HG02610 (cell line): ENCODE measurements around the gene ANKAR.
"Not testable (repeated sequence)": the region's sequence is repeated elsewhere in the genome, so short reads cannot be mapped to it uniquely, and the experiment has no call there.

Experiments
- ATAC-seq: cut with Tn5 transposase; IDR thresholded peaks from one replicate; pipeline ENCODE4 v1.9.1; 2021; ENCODE audit warnings: mild to moderate bottlenecking, moderate library complexity; ENCODE audit not compliant: unreplicated experiment

The ANKAR gene

DNA sequence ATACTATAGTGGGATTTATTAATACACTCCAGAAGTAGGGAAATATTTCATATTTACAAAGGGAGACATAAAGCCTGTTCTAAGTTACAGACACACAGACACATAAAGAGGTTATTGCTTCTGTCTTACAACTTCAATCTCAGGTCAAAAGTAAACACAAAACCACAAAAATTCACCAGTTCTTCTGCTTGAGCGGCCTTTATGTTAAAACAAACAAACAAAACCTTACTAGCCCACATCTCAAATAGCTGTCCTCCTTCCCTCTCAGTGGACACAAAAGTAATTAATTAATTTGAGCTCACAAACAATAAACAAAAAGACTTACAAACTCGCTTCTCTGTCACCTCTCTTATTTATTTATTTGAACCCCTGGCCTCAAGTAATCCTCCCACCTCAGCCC, 14.7 kb upstream of the ANKAR start:
- no peak for ATAC-seq

DNA sequence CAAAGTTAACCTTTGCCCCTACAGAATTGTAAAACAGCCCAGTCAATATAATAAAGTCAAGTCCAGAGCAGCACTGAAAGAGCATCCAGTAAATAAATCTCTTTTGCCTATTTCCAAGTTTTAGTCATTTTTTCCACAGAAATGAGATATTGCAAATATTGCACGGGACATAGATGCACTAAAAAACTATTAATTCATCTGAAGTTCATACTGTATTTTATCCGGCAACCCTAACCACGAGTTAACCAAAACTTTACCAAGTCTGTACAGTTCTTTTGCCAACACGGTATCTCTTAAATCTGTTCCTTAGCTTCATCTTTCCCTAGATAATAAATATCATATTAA, 13.7 kb upstream of the ANKAR start:
- no peak for ATAC-seq

DNA sequence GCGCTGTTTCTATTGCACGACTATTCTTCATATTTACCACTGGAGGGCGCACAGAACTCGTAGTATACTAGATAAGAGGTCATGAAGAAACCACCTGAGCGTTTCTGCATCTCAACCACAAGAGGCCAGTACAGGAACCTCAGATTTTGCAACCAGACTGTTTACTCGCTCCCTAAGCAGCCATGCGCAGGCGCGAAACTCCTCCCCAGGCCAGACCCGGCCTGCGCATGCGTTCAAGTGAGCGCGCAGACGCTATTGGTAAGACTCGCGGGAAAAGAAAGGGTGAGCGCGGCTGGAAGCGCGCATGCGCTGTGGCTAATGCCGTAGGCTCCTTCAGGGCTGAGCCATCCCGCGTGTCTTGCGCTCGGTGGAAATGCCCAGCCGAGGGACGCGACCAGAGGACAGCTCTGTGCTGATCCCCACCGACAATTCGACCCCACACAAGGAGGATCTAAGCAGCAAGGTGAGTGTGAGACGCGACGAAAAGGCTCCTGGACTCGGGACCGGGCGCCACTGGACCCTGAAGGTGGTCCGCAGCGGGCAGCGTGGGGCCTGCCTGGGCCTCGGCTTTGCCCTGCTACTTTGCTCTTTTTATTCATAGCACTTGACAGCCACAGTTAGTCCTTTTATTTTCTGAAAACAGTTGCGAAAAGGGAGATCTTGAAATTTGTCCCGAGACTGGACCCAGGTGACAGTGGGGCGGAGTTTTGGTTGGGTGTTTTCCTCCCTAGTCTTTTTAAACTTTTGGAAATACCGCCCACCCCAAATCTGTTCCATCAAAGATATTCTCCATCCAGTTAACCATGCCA, 13.1 kb upstream of the ANKAR start, which contains the start of gene ASNSD1:
ASNSD1 (plus strand) TSS at position 312 of the 809 bp plus-strand sequence. CDS start 4,674 bp downstream, outside the sequence.
- peak; percentile 92 for ATAC-seq

DNA sequence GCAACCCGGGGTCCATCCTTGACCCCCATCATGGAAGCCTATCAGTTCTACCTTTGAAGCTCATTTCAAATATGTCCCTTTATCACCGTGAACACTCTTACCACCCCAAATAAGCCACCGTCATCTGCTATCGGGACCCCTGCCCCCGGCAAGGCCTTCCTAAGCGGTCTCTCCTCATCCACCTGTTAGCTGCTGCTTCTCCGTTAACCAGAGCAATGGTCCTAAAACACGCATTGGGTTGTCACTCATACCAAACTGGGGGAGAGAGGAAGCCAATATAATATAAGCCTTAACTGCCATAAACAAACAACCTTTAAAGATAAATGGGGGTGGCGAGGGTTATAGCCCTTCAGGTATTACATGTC, 12.5 kb upstream of the ANKAR start:
- ATAC-seq: no peak

DNA sequence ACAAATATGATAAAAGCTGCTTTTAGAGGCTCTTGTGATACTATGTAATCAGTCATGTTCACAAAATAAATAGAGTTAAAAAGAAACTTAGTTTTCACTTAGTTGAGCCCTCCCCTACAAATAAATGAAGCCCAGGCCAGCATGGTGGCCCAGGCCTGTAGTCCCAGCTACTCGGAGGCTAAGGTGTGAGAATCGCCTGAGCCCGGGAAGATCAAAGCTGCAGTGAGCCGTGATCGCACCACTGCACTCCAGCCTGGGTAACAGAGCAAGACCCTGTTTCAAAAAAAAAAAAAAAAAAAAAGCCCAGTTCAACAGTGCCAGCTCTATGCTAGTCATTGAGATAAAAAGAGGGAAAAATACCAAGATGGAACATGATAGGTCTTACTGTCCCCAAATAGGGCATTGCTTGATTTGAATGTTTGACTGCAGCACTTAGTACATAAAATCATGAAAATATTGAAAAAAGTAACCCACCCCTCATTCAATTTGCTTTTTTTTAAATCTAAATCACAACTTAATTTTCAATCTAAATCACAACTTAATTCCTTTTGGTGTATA, 11.7 kb upstream of the ANKAR start:
- no peak for ATAC-seq

DNA sequence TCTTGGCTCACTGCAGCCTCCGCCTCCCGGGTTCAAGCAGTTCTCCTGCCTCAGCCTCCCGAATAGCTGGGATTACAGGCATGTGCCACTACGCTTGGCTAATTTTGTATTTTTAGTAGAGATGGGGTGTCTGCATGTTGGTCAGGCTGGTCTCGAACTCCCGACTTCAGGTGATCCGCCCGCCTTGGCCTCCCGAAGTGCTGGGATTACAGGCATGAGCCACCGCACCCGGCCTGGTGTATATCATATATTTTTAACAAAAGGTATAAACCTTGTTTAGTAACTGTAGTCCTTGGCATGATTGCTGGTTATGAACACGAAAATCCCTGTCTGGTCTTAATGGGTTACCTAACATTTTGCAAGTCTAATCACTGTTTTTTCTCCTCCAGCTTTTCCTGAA, 11.2 kb upstream of the ANKAR start:
- not testable (repeated sequence) for ATAC-seq

DNA sequence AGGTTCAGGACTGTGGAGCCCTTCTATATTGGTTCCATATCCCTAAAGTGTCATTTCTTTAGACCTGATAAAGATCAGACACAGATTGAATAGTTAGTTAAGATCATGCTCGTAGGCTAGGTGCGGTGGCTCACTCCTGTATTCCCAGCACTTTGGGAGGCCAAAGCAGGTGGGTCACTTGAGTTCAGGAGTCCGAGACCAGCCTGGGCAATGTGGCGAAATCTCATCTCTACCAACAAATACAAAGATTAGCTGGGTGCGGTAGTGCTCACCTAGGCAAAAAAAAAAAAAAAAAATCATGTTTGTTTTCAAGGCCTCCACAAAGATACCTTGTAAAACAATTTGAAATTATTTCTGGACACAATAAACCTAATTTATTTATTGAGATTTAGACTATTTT, 4.6 kb upstream of the ANKAR start:
- no peak for ATAC-seq

DNA sequence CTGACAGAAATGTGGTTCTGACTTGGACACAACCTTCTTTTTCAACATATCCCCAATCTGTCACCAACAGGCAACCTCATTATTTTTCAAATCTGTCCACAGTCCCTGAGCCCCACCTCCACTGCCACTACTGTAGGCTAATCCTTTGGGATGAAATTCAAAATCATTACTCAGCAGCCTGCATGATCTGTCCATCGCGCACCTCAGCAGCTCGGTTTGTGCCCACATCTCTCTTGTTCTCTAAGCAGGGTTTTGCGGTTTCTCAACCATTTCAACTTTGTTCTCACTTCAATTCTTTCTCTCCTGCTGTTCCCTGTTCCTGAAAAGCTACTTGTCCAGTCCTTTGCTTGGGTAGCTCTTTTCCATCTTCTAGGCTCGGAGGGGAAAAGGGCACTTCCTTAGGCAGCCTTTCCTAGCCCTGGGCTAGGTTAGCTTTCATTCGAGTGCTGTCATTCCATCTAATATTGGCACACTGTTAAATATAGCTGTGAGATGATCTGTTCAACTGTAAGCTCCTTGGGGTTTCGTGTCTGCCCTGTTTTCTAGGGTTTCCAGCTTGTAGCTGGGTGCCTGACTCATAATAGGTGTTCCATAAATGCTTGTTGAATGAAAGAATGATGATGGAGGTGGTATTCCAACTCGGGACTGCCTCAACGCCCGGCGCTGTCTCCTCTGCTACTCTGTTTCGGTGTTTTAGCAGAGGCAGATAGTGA, 653 bp upstream of the ANKAR start:
- ATAC-seq: no peak

DNA sequence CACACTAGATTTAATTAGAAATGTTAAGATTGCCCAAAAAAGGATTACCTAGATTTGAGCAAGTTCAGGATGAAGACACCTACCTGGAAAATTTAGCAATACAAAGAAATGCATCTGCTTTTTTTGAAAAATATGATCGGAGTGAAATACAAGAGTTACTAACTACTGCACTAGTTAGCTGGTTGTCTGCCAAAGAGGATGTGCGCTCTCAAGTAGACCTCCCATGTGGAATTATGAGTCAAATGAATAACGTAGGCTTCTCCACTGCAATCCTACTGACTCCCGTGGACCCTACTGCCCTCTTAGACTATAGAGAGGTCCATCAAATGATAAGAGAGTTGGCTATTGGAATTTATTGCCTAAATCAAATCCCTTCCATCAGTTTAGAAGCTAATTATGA, 2.0 kb downstream of the ANKAR start:
- no peak for ATAC-seq

DNA sequence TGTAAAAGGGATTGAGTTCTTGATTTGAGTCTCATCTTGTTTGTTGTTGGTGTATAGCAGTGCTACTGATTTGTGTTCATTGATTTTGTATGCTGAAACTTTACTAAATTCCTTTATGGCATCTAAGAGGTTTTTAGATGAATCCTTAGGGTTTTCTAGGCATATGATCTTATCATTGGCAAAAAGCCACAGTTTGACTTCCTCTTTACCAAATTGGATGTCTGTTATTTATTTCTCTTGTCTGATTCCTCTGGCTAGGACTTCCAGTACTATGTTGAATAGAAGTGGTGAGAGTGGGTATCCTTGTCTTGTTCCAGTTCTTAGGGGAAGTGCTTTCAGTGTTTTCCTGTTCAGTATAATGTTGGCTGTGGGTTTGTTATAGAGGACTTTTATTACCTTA, 4.8 kb downstream of the ANKAR start:
- no peak for ATAC-seq

DNA sequence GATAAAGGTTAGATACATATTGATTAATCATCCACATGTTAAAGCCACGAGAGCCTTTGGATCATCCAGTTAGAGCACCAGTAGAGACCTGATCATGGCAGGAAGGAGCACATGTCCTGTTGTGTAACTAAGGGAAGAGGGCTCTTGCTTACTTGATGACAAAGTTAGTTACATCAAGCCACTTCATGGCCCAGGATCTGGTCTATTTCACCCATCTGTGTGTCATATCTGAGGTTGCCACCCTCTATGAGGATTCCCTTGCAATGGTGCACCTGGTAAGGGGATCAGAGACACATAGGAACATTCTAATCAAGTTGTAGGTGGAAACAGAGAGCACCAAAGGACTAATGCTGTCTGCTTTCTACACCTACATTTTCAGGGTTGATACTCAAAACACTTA, 6.7 kb downstream of the ANKAR start:
- no peak for ATAC-seq

DNA sequence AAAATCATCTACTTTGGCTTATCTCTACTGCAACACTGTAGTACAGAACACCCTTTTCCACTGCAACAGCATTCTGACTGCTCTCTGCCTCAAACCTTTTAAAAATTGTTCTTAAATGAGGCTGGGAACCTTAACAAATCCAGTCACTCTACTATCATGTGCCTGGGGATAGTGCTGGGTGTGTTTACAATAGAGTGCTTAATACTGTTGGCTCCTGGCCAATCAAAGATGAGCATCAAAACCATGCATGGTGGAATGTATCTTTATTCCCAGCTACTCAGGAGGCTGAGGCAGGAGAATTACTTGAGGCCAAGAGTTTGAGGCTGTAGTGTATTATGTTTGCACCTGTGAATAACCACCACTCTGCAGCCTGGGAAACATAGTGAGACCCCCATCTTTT, 7.4 kb downstream of the ANKAR start:
- no peak for ATAC-seq

DNA sequence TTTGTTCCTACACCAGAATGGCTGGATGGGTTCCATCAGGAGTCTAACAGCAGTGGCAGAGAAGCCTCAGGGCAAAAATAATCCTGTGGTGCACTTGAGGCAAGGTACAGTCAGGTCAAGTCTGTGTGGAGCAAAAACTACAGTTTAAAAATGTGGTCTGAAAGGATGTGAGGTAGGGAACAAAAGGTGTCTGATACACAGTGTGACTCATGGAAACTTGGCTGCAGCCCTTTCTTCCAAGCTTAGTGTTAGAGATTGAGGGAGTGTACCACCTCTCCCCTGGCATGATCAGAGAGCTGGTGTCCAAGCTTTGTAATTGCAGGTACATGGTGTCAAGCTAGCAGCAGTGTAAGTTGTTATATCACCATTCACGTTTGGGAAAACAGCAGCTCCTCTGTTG, 8.9 kb downstream of the ANKAR start:
- no peak for ATAC-seq

DNA sequence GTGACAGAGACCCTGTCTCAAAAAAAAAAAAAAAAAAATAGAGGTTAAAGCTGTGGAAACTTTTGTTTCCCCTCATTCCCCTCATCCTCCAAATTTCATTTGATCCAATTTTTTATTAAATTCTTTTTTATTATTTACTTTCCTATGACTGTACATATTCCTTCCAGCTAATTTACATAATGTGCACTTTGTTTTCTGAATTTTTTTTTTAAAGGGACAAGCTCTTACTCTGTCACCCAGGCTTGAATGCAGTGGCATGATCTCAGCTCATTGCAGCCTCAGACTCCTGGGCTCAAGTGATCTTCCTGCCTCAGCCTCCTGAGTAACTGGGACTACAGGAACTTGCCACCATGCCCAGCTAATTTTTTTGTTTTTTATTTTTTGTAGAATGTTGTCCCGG, 10.3 kb downstream of the ANKAR start:
- ATAC-seq: no peak

DNA sequence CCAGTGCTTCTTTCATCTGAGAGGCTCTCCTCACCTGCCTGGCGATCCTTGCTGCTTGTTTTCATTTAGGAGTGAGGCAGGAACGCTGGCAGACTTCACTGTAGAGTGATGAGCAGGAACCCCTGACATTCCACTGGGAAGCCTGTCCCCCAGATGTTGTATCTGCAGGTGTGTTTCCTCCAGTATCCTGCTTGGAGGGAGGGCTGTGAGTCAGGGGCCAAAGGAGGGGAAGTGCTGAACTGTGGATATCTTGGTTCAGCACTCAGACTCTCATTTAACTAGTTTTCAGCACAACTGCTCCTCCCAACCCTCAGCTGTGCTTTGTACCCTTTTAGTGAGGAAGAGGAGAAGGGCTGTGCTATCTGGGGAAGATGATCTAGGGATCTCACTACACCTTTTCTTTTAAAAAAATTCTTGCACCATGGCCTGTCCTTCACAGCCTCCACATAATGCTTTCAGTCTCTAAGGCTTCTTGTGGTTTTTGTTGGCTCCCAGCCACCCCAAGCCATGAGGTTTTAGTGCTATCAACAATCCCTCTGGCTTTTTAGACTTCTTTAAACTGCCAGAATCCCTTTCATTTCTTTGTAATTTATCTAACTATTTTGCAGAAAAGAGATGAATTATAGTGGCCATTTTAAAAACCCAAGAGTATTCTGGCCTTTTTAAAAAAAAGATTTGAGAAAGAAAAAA, 11.2 kb downstream of the ANKAR start:
- ATAC-seq: peak; percentile 48

DNA sequence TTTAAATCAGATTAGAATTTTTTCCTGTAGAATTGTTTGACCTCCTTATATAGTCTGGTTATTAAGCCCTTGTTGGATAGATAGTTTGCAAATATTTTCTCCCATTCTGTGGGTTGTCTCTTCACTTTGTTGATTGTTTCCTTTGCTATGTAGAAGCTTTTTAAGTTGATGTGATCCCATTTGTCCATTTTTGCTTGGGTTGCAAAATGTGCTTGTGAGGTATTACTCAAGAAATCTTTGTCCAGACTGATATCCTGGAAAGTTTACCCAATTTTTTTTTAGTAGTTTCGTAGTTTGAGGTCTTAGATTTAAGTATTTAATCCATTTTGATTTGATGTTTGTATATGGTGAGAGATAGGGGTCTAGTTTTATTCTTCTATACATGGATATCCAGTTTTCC, 13.3 kb downstream of the ANKAR start:
- ATAC-seq: not testable (repeated sequence)

DNA sequence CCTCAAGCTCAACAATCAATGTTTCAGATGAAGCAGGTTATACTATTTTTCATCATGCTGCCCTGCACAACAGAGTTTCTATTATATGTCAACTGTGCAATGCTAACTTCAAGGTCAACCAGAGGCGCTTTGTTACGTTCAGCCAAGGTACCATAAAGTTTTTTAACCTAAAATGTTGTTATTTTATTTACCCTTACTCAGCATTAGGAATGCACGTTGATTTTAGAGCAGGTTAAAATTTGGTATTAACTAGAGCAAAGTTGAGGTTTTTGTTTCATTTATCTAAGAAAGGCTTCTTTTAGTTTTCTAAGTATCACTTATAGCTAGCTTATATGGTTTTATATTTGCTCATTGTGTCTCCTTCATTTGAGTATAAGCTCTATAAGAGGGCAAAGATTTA, 21.8 kb downstream of the ANKAR start:
- no peak for ATAC-seq

DNA sequence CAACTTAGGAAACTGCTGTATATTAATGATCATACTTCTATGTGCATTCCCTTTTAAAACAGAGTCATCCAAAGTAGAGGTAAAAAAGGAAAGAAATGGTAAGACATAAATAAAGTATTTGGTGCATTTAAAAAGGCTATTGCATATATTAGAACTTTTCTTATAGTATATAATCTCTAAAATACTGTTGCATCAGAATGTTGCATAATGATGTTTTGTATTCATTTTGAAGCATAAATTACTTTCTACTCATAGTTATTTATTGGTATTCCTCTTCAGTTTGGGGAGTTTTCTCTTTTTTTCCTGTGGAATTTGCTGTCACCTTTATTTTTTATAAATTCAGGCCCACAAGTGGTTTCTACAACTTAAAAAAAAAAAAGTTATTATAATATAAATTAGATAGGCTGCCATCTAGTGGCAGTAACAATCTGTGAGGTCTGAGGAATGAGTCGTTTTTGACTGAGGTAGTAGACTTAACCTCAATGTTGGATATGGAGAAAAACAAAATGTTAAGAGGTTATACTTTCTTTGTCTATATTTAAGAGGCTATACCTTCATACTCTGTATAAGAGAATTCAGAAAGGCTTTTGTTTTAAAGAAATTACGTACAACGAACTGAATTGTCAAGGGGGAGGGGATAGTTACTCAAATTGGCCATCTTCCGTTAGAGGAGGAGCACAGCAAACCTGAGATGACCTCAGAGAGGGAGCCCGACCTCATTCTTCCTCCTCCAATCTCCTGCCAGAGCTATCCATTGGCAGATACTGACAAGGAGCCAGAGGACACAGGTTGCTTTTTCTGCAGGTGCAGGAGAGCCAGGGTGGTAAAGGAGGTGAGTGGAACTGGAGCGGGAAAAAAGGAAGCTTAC, 23.8 kb downstream of the ANKAR start:
- no peak for ATAC-seq

DNA sequence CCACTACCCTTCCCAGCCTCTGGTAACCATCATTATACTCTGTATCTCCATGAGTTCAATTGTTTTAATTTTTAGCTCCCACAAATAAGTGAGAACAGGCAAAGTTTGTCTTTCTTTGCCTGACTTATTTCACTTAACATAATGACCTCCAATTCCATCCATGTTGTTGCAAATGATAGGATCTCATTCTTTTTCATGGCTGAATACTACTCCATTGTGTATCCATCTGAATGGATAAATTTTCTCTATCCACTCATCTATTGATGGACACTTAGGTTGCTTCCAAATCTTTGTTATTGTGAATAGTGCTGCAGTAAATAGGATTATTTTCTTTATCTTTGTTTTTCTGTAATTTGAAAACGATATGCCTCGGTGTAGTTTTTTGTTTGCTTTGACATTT, 26.2 kb downstream of the ANKAR start:
- no peak for ATAC-seq

DNA sequence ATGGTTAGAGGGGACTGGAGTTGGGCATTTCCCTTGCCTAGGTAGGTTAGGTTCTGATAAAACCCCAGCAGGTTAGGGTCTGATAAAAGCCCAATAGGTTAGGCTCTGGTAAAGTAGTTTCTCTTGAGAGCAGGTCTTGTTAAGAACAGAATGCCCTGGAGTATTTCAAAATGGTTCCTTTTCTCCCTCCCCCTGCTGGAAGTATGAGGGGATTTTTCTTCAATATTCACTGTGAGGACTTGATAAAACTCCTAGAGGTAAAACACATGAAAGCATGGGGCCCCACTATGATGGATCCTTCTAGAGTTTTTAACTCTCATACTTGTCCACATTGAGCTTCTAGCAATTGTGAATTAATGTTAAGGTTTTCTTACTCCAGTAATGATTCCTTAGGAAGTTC, 27.6 kb downstream of the ANKAR start:
- no peak for ATAC-seq
